KOPT-K1 (cell line): ENCODE data around the gene AGO1.

Experiments used
- H3K27ac ChIP-seq: fragments of 200-600 bp; sonication (generic); 2 replicates; pipeline ENCODE4 v1.5.1; 2016; ENCODE audit warnings: antibody characterized with exemption, mild to moderate bottlenecking, low read depth, low read length; ENCODE audit not compliant: poor library complexity, severe bottlenecking
- H3K36me3 ChIP-seq: fragments of 200-600 bp; sonication (generic); 2 replicates; pipeline ENCODE4 v1.5.1; 2017; ENCODE audit warnings: antibody characterized with exemption, mild to moderate bottlenecking, low read length, moderate library complexity; ENCODE audit not compliant: insufficient read depth
- H3K9me3 ChIP-seq: fragments of 200-600 bp; sonication (generic); 2 replicates; pipeline ENCODE4 v1.5.1; 2017; ENCODE audit warnings: antibody characterized with exemption, low read length, mild to moderate bottlenecking; ENCODE audit not compliant: insufficient read depth, poor library complexity, severe bottlenecking

The AGO1 gene

DNA sequence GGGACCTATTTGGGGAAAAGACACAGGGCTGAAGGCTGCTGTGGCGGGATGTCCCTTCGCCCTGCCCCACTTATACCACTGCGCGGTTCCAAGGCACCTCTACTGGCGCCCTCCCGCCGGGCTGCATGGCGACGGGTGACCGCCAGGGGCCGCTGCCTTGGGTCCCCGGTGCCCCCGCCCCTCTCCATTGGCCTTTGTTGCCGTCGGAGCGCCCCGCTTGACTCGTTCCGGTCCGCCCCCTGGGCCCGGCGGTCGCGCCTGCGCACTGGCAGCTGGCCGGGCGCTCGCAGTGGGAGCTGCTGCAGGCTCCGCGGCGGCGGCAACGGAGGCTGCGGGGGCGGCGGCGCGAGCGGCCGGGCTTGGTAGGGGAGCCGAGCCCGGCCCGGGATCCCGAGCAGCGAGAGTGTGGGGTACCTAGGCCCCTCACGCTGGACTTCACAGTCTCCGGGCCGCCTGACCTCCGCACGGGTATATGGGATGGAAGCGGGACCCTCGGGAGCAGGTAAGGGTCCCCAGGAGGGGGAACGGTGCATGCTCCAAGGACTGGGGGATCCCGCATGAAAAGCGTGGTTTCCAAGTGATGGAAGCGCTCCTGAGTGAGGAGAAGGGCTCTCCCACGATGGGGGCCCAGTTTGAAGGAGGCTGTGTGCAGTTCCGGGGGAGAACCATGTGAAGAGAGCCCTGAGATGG lies at the start of gene AGO1:
Gene AGO1 (plus strand): TSS at position 265 of the 690 bp plus-strand sequence. CDS start 213 bp downstream, at position 478.
- H3K27ac ChIP-seq, result peak within 1 kb of the TSS; percentile 75

DNA sequence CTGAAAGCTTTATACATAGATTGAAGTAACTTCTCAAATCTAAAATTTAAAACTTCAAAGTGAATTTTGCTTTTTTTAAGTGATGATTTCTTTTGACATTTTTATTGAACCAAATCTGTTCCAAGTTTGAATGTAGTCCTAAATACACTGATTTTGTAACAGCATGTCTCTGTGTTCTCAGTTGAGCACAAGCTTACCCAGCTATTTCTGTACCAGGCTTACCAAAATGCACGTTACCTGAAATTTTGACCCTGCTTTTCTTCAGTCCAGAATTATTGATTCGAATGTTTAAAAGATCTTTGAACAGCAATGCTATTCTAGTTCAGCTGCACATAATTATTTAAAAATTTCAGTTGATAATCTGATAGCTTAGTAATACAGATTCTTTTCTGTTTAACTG lies 49.6 kb upstream of the AGO1 start:
- Histone ChIP-seq H3K9me3 (no peaks in the 10 kb centered on the region), H3K36me3 (peaks cover 42% of the 10 kb centered on the region)

More for the DNA sequence above, at the start of gene AGO1:
- Histone ChIP-seq H3K36me3 (peaks cover 7% of the 10 kb centered on the region; the same call in 1 of the 2 replicates), H3K9me3 (no peaks in the 10 kb centered on the region)

DNA sequence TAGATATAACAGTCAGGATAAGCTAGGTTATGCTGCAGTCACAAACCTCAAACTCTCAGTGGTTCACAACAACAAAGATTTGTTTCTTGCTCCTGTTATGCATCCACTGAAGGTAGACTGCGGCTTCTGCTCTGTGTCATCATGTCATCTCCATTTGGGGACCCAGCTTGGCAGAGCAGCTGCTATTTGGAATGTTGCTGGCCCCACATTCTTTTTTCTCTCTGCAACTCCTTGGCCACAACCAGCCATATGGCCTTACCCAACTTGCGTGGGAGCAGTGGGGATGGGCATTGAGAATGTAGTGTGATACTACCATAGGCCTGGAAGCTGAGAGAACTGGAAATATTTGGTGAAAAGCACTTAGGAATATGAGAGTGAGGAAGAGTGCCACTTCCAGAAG lies 48.8 kb upstream of the AGO1 start:
- Histone ChIP-seq H3K36me3 (peaks cover 38% of the 10 kb centered on the region), H3K27ac (no peak overlapping the region), H3K9me3 (no peaks in the 10 kb centered on the region)

More for the DNA sequence above, 49.6 kb upstream of the AGO1 start:
- H3K27ac ChIP-seq, result no peak overlapping the region

DNA sequence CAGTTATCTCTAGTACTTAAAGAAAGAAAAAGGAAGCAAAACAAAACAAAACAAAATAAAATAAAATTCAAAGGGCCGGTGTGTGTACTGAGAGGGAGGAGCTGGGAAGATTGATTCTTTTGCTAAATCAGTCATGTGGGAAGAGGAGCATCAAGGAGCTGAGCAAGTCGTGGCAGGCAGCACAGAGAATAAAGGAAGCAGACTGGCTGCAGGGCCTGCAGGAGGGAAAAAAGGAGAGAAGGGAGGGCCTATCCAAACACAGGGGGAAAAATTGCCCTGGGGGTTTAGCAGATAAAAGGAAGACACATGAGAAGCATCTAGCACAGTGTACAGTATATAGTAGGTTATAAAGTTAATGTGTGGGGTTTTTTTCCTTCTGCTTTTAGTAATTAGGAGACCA lies 47.6 kb upstream of the AGO1 start:
- Histone ChIP-seq H3K9me3 (no peaks in the 10 kb centered on the region), H3K27ac (no peak overlapping the region), H3K36me3 (peaks cover 33% of the 10 kb centered on the region)

DNA sequence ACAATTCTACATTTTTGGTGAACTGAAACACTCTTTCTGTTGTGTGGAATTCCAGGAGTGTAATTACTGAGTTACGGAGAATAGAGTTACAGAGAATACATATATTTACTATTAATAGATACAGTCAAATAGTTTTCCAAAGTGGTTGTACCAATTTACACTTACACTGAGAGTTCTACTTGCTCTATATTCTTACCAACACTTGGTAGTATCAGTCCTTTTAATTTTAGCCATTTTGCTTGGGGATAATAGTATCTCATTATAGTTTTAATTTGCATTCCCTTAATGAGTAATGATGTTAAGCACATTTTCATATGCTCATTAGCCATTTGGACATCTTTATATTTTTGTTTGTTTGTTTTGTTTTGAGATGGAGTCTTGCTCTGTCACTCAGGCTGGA lies 46.3 kb upstream of the AGO1 start:
- Histone ChIP-seq H3K36me3 (peaks cover 41% of the 10 kb centered on the region), H3K9me3 (no peaks in the 10 kb centered on the region), H3K27ac (no peak overlapping the region)

DNA sequence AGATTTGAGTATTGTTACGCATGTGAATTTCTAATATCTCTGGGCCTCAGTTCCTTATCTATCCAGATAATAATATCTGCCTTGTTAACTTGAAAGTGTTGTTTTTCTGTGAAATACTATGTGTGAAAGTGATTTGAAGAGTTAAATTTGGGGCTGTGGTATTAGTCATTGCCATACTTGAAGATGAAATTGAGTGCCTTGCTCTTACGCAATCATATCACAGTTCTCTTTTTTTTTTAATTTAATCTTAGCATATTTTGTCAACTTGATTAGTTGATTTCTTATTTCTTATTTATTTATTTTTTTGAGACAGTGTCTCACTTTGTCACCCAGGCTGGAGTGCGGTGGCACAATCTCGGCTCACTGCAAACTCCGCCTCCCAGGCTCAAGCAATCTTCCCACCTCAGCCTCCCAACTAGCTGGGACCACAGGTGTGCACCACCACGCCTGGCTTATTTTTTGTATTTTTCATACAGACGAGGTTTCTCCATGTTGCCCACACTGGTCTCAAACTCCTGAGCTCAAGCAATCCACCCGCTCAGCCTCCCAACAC lies 44.2 kb upstream of the AGO1 start:
- Histone ChIP-seq H3K9me3 (no peaks in the 10 kb centered on the region), H3K36me3 (peaks cover 42% of the 10 kb centered on the region), H3K27ac (no peak overlapping the region)

DNA sequence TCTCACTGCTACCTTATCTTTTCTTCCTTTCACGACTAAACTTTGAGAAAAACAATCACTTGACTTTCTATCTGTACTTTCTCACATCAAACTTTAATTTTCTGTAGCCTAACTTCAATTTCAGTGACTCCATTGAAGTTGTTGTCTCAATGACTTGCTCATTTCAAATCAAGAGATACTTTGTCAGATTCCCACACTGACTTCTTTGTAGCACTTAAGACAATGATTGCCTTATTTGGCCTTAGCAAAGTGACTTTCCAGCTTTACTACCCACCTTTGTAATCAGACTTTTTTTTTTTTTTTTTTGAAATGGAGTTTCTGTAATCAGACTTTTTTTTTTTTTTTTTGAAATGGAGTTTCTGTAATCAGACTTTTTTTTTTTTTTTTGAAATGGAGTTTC lies 38.2 kb upstream of the AGO1 start:
- Histone ChIP-seq H3K9me3 (no peaks in the 10 kb centered on the region), H3K27ac (no peak overlapping the region), H3K36me3 (peaks cover 33% of the 10 kb centered on the region; the same call in 1 of the 2 replicates)

DNA sequence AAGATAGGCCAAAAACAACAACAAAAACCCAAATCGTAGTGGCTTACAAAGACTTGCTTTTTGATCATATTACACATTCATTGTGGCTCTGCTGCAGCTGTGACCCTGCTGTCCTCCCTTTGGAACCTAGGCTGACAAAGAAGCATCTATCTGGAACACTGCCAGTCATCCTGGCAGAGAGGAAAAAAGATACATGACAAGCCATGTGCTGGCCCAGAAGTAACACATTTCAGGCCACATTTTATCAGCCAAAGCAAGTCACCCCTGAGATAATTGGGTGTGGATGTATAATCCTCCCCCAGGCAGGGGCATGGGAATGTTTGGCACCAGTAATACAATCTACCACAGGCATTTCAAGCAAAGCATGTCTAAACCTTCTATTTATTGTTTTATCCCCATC lies 37.2 kb upstream of the AGO1 start:
- peaks cover 37% of the 10 kb centered on the region for H3K36me3 ChIP-seq
- H3K27ac ChIP-seq, result no peak overlapping the region
- no peaks in the 10 kb centered on the region for H3K9me3 ChIP-seq

DNA sequence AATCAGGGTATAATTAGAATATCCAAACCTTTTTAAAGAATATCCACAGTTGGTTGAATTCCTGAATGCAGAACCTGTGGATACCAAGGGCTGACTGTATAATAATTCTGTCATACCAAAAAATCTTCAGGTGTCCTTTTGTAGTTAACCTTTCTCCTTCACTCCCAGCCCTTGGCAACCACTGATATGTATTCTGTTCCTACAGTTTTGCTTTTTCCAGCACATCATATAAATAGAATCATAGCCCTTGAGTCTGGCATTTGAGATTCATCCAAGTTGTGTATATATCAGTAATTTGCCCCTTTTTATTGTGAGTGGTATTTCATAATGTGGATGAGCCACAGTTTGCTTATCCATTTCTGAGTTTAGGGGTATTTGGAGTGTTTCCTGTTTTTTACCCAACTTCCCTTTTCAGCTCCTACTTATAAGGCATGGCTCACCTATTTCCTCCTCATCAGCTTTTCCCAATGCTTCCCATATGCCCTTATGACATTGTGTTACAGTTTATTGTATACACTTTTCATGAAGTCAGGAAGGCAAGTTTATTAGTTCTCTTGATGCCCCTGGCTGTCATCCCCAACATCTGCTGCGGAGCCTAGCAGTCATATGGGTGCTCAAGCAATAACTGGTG lies 35.0 kb upstream of the AGO1 start:
- Histone ChIP-seq H3K27ac (no peak overlapping the region), H3K9me3 (no peaks in the 10 kb centered on the region), H3K36me3 (peaks cover 25% of the 10 kb centered on the region)

DNA sequence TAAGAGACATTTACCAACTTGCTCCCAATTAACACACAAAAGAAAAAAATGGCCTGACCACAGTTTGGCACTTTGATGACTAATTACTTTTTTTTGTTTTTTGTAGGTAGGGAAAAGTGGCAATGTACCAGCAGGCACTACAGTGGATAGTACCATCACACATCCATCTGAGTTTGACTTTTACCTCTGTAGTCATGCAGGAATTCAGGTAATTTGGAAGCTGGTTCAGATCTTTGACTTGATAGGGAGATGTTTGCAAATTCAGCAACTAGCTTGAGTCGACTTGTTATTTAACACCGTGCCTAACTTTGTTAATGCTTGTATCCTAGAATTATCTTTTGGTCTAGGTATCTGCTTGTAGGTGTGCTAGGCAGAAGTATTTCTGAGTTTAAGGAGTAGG lies 33.0 kb upstream of the AGO1 start:
- no peak overlapping the region for H3K27ac ChIP-seq
- peaks cover 30% of the 10 kb centered on the region for H3K36me3 ChIP-seq
- no peaks in the 10 kb centered on the region for H3K9me3 ChIP-seq

DNA sequence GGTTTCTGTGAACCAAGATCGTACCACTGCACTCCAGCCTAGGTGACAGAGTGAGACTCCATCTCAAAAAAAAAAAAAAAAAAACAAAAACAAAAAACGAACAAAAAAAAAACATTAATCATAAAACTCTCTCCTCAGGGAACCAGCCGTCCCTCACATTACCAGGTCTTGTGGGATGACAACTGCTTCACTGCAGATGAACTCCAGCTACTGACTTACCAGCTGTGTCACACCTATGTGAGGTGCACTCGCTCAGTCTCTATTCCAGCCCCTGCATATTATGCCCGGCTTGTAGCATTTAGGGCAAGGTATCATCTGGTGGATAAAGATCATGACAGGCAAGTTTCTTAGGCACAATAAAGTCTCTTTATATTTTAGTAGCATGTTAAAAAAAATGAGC lies 32.3 kb upstream of the AGO1 start:
- Histone ChIP-seq H3K36me3 (peaks cover 25% of the 10 kb centered on the region), H3K9me3 (no peaks in the 10 kb centered on the region), H3K27ac (no peak overlapping the region)

DNA sequence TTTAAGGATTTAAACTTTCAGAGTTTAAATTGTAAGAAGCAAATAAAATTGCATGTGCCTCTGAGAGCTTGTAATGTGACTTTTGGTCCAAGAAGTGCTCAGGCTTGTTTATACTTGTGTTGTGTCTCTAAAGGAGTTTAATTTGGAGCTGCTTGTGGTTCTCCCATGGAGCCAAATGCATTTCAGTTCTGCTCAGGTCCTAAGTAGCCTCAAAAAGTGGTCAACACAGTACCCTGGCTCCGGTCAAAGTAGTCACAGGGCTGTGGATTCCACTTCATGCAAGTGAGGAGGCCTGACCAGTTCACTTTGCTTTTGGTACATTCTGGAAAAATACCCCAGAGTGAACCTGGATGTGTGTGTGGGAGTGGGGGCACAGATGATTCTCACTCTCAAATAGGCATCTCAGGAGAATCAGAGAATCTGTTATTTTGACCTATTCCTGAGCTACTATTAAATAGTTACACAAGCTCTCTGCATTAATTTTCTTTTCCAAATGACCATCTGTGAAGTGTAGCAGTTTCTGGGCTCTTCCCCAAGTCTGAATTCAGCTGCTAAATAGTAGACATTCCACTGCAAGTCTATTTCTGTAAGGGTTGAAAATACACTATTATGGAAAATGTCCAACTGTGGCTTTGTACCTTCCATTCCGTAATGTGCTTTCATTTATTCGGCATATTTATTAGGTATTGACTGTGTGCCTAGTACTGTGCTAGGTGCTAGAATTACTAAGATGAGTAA lies 31.7 kb upstream of the AGO1 start:
- Histone ChIP-seq H3K27ac (no peak overlapping the region), H3K9me3 (no peaks in the 10 kb centered on the region), H3K36me3 (peaks cover 25% of the 10 kb centered on the region)

DNA sequence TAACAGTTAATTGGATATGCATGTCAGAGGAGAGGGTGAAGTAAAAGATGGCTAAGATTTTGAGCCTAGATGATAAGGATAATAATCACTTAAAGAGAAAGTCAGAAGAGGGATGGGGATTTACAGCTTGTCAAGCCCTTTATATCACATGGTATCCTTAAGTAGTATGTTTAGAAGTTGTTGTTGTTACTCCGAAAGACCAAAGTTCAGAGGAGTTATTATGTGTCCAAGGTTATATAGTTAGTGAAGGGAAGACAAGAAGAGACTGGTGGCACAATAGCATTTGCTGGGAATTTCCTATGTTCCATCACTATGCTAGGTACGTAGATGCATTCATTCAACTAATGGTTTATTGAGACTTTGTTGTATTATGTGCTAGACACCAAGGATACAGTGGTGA lies 30.8 kb upstream of the AGO1 start:
- H3K27ac ChIP-seq, result no peak overlapping the region
- peaks cover 25% of the 10 kb centered on the region for H3K36me3 ChIP-seq
- H3K9me3 ChIP-seq, result no peaks in the 10 kb centered on the region

DNA sequence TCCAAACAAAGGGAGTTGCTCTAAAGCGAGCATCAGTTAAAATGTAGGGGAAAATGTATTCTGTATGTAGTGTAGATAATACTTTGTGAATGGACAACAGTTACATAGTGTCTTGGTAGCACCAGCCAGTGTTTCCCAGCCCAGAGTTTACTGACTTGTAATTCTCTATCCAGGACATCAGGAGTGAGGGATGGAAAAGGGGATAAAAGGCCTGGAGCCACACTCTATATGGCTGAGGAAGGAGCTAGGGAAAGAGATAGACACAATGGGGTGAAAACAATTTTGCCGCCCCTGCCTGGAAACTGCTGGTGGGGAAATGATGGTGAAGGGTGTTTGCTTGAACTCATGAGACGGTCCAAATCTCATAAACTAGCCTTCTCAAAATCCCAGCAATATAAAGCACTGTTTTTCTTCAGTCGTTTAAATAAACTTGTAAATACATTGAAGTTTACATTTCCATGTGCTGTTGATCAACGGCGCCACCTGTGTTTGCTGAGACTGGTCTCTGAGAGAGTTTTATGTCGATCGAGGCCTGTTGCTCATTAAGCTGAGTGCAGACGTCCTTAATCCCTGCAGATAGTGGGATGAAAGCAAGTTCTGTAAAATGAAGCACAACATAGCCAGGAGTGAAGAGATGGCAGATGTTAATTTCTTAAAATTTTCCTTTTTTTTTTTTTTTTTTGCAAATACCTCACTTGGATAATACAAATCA lies 27.9 kb upstream of the AGO1 start:
- Histone ChIP-seq H3K27ac (no peak overlapping the region), H3K9me3 (no peaks in the 10 kb centered on the region), H3K36me3 (peaks cover 23% of the 10 kb centered on the region)

DNA sequence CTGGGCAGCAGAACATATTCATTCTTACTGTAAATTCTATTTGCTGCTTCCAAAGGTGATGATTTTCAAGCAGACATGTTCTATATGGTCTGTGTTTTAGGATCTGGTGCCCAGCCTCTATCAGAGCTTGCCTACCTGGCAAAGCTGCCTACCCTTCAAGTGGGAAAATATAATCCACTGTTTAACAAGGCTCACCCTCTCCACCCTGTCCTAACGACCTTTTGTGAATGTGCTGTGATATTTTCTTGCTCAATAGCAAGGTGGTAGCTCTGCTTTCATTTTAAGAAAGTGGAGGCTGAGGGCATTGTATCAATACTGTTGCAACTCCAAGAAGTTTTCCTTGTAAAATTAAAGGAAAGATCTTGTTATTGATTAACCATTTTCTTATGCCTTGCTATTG lies 26.0 kb upstream of the AGO1 start:
- Histone ChIP-seq H3K27ac (no peak overlapping the region), H3K9me3 (no peaks in the 10 kb centered on the region), H3K36me3 (peaks cover 8% of the 10 kb centered on the region; the same call in 1 of the 2 replicates)
